H4 (cell line): Measurements from ENCODE around the gene REX1BD. TPM values are rescaled to one million over a fixed set of nuclear protein-coding genes. Genes with fewer than 3 reads are reported as not detected.
A peak's percentile ranks its signal among the peaks of the same experiment; 100 is the strongest.
"Not testable (repeated sequence)": the region's sequence is repeated elsewhere in the genome, so short reads cannot be mapped to it uniquely, and the experiment has no call there.

ENCODE experiments used
- DNase-seq: peaks from one replicate; pipeline ENCODE4 v3.0.0-alpha.2; 2015; ENCODE audit warnings: low spot score
- total RNA-seq: library from RNA; depleted of rRNA; stranded (reverse); fragments of >200 nt; shearing (Covaris generic); gene quantifications from 2 replicates; pipeline ENCODE4 v1.2.3, GENCODE V29; 2014; rRNA removed

Gene REX1BD
- 107 and 159 TPM in 2 replicates for total RNA-seq

DNA sequence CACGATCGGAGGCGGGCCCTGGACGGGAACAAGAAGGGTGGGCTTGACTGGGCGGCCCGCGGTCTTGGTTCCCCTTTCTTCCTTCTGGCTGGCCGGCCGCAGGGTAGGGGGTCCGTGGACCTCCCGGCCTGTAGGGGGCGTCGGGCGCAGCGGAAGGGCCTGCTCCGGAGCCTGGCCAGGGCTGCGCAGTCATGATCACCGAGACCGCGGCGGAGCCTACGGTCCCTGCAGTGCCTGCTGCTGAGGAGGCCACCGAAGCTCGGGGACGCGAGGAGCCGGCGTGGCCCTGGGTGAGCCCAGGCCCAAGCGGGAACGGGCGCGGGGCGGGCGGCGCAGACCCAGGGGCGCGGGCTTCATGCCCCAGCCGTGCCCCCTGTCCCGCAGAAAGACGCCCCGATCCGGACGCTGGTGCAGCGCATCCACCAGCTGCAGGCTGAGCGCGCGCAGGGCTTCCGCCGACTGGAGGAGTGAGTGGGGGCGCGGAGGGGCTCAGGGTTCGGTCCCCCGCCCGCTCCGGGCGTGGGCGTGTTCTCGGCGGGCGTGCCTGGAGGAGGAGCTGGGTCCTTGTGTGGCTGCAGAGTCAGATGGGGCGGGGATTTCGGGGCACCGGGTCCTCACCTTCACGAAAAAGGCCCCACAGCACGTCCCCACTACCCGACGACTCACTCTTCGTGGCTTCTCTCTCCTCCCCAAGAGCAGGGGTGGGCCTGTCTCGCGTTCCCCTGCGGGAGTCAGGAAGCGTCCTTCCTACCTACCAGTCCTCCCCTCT is at the start of gene REX1BD:
Gene REX1BD (plus strand): TSS at position 188 of the 769 bp plus-strand sequence. CDS start 4 bp downstream, at position 192.
- peak; percentile 81 for DNase-seq

DNA sequence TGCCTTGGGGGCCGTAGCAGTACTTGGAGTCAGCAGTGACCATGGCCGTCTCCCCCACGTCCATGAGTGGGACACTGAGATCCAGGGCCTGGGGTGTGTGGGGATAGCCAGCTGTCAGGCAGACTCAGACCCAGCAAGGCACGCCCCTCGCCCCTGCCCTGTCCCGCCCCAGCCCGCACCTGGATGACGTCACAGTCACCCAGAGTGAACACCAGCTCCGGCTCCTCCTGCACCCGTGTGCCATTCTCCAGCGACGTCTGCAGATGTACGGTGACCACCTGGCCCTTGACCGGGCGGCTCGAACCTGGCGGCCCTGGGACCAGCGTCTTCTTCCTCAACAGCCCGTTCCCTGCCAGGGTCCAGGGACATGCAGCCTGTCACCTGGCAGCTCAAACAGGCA is 49.2 kb upstream of the REX1BD start:
- DNase-seq, result no peak

DNA sequence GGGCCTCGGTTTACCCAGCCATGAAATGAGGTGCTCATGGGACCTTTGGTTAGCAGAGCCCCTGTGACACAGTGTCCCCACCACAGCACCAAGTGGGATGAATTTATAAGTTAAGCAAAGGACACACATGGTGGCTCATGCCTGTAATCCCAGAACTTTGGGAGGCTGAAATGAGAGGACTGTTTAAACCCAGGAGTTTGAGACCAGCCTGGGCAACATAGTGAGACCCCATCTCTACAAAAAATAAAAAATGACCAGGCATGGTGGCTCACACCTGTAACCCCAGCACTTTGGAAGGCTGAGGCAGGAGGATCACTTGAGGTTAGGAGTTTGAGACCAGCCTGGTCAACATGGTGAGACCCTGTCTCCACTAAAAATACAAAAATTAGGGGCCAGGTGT is 48.4 kb upstream of the REX1BD start:
- DNase-seq, result not testable (repeated sequence)

DNA sequence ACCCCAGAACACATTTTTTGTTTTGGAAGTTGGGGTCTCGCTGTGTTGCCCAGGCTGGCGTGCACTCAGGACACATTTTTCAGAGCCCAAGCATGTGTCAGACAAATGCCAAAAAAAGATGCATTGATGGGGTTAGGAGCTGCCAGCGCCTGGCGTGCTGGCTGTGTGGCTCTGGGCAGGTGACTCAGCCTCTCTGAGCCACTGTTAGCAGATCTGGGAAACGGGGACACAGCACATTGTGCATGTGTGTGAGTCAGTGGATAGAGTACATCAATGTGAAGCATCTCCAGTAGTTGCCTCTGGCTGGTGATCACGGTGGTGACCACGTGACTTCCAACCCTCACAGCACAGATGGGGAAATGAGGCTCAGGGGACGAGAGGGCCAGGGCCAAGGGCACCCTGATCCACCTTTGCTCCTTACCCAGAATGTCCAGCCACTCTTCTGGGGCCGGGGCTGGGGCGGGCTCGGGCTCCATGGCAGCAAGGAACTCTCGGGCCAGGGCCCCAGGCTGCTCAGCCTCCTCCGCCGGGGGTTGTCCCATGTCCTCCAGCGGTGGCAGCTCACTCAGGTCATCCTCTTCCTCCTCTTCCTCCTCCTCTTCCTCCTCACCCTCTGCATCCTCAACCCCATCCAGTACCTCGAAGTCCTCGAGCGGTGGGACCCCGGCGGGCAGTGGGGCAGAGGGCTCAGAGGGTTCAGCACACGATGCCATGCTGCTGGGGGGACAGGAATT is 47.2 kb upstream of the REX1BD start:
- no peak for DNase-seq

DNA sequence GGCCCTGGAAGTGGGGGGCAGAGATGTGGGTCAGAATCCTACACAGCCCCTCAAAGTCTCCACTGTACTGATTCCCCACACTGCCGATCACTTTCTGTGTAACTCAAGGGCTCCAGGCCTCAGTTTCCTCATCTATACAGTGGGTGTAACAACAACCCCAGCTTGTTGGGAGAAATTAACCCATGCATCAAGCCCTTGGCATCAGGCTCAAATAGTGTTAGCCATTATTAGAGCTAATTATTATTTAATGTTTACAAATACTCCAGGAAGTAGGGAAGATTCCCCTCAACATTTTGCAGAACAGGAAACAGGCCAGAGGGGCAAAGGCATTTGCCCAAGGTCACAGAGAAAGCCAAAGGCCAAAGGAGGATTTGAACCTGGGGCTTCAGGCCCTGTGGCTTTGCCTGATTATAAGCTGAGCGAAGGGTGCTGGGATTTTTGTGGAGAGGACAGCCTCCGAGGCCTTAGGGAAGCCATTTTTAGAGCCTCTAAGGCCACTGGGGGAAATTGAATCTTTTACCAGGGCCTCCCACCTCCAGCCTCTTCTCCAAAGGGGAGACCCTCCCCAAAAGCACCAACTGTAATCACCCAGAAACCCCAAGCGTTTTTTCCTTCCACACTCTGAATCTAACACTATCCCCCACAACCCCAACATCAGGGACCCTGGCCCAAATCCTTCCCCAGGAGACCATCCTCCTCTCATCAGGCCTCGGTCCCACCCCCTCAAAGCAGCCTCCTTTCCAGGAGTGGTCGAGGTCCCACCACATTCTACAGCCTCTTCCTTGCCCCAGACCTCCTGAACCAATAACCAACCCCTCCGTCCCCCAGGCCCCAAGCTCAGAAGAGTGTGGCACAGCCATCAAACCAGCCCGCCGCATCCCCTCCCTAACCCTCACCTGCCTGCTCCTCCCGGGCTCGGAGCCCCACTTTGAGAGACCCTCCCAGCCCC is 46.3 kb upstream of the REX1BD start:
- DNase-seq, result no peak

DNA sequence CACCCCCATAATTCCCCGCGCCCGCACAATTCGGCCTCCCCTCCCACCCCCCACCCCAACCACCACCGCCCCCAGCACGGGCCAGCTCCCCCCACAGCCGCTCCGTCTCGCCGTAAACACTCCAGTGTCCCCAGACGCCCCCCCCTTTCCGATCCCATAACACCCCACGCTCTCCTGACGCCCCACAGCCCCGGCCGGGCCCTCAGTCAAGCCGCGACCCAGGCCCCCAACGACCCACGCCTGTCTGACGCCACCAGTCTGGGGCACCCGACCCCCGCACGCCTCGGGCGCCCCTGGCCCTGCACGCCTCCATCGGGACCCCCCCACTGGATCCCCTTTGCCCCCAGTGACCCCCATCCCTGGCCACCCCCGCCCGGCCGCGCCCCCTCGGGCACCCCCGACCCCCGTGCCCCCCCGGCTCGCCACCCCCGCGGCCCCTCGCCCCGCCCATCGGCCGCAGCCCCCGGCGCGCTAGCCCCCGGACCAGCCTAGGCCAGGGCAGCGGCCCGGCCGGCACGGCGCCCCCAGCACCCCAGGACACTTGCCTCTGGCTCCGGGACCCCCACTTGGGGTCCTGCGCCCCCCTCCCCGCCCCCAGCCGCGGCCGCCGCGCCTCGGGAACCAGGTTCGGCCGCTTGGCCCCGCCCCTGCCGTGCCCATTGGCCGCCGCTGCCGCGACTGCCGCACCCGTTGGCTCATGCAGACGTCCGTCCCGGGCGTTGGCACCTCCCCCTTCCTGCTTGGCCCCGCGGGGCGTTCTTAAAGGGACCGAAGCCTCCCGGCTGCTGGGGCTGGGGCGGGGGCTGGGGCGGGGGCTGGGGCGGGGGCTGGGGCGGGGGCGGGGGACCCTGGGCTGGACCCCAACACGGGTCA is 45.4 kb upstream of the REX1BD start, which contains the start of gene FKBP8:
Gene FKBP8 (minus strand): TSS at position 633 of the 873 bp plus-strand sequence. CDS start 1,603 bp downstream, outside the sequence.
- peak; percentile 87 for DNase-seq

DNA sequence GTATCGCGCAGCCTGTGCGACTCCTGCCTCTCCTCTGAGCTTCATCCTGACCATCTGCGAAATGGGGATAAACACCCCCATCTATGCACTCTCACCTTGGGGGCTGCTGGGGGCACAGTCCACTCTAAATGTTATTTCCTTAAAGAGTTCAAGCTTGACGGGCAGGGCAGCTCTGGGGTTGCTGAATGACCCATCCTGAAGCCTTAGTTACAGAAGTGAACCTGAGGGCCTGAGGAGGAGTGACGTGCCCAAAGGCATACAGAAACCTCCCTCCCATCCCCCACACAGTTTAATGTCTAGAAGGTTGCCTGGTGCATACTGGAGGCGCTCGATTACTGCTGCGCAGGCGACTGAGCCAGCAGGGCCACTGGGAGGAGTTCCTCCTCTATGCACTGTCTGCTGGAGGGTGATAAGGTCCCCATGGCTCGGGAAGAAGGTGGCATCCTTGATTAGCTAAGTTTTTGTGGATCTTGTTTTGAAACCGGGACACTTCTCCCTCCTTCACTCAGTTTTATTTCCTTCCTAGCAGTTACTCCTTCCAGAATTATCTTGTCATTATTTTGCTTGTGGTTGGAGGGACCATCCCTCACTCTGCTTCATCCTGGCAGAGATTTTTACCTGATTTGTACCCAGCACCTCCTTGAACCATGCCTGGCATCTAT is 44.7 kb upstream of the REX1BD start:
- peak; percentile 56 for DNase-seq

DNA sequence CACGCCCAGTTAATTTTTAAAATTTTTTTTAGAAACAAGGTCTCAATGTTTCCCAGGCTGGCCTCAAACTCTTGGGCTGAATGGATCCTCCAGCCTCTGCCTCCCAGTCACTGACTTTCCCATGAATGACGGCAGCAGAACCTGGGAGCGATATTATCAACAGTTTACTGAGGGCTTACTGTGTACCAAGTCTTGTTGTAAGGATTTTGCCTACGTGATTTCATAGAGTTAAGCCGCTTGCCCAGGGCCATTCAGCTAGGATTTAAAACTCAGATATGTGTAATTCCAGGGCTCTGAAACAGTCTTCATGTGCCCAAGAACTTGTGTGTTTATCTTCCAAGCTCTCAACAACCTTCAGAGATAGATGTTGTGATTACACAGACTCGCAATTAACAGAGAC is 37.0 kb upstream of the REX1BD start:
- no peak for DNase-seq

DNA sequence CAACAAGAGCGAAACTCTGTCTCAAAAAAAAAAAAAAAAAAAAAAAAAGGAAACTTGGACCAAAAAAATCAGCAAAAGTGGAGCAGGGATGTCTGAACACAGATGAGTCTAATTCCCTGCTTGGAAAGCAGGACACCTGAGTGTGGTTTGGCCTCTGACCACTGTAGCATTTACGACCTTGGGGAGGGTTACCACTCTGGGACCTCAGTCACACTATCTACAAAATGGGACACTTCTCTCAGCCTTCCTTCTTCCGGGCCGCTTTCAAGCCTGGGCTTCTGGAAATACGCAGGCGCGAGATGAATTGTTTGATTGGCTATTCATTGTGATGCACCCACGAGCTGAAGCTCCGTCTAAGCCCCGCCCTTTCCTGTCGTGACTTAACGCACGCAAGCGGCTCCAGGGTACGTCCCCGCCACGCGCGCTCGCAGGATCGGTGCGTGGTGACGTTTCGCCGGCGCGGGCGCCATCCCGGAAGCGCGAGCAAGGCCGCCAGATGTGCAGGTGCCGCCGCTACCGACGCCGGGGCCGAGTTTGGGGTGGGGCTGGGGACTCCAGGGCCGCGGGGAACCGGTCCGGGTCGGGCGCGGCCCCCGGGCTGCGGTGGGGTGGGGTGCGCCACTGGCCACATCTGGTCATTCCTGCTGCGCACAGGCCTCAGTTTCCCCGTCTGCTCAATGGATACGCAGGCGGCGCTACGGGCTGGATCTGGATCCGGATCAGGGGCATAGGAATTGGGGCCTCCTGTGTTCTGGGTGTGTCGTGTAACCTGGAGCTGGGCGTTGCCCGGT is 31.0 kb upstream of the REX1BD start, which contains the start of gene KXD1:
Gene KXD1 (plus strand): TSS at position 460 of the 791 bp plus-strand sequence. CDS start 4,187 bp downstream, outside the sequence.
- DNase-seq, result peak; percentile 99

DNA sequence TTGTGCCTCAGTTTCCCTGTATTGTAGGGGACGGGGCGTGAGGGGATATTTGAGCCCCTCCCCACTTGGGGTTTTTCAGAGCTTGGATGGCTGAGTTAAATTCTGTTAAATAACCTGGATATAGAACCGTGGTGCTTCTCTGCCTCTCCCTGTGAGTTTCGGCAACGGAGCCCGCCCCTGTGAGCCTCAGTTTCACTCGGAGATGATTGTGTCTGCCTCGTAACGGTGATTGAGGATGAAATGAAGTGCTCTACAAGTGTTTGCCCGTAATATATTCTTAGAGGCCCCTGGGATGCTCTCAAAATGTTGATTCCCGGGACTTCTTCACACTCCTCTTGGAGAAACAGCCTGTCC is 30.4 kb upstream of the REX1BD start:
- no peak for DNase-seq

DNA sequence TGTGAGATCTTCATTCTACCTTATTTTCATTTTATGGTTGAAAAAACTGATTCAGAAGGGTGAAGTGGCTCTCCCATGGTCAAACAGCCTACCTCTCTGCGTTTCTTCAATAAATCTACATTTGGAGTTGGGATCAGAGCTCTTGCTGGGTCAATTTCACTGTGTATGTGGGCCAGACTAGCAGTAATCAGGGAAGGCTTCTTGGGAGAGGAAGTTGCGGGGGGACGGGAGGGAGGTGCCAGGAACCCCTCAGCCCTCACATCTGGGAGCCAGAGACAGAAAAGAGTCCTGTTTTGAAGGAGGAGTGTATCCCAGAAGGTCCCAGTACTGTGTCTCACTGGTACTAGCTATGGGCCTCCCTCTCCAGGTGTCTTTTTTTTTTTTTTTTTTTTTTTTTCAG is 30.0 kb upstream of the REX1BD start:
- DNase-seq, result no peak

DNA sequence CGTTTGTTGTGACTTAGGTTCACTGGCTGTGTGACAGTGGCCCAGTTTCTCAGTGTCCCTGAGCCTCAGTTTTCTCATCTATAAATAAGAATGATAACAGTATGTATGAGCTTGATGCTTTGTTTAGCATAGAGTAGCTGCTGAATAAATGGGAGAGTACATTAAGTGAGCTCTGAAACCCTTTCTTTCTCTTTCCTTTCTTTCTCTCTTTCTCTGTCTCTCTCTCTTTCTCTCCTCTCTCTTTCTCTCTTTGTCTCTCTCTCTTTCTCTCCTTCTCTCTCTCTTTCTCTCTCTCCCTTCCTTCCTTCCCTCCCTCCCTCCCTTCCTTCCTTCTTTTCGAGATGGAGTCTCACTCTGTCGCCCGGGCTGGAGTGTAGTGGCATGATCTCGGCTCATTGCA is 28.9 kb upstream of the REX1BD start:
- DNase-seq, result no peak

DNA sequence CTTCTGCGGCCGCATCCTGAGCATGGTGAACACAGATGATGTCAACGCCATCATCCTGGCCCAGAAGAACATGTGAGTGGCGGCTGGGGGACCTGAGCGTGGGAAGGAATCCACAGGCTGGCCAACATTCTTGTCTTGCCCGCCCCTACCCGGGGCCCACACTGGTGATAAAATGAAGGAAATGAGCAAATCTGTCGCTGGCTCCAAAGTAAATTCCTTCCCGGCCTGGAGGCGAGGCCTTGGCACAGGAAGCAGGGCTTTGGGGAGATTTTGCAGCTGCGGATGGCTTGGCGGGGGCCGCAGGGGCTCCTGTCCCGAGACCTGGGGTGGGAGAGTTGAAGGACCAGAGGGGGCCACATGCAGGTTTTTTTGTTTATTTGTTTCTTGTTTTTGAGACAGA is 26.5 kb upstream of the REX1BD start:
- no peak for DNase-seq

DNA sequence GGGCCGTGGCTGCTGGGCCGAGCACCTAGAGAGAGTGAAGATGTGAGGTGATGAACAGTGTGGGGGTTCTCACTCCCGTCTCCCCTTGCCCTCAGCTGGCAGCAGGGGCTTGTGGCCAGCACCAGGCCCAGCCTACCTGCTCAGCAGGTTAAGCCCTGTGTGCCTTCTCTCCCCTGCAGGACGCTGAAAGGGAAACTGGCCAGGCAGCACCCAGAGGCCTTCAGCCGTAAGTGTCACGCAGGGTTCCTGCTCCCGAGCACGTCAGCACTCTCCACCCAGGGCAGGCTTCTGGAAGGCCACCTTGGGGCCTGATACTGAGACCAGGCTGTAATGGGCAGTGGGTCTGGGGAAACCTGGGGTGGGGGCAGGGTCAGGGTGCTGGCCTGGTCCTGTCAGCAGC is 21.6 kb upstream of the REX1BD start:
- DNase-seq, result no peak

DNA sequence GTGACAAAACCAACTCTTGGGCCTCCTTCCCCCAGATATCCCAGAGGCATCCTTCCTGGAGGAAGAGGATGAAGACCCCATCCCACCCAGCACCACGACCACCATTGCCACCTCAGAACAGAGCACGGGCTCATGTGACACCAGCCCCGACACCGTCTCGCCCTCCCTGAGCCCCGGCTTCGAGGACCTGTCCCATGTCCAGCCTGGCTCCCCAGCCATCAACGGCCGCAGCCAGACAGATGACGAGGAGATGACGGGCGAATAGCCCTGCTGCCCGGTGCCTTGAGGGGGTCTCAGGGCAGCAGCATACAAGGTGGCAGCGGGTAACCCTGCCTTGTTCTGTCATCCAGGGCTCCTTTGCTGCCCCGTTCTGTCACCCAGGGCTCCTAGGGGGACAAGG is 20.2 kb upstream of the REX1BD start:
- DNase-seq, result no peak

DNA sequence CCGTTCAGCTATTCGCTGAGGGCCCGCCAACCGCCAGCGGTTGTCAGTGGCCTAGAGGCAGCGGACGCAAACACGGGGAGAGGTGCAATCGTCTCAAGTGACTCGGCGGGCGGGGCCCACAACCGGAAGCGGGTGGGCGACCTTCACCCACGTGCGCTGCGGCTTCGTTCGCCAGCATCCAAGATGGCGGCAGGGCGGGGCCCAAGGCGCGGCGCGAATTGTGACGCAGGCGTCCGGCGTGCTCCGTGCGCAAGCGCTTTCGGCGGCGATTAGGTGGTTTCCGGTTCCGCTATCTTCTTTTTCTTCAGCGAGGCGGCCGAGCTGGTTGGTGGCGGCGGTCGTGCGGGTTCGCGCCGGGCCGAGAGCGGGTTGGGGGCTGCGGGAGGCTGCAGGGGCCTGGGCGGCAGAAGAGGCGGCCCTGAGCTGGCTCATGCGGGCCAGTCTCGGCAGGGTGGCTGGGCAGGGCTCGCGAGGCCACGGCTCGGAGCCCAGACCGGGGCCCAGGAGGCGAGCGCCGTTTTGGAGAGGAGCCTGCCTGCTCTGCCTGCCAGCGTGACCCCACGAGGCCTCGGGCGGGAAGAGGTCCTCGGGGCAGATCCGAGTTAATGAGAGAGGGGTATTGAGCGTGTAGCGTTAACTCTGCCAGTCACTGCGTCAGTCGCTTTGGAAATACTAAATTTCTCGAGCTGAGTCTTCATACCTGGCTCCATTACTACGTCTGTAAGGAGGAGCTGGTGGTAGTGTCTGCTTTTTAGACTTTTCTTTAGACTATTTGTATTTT is 16.8 kb upstream of the REX1BD start, which contains the start of gene UBA52:
Gene UBA52 (plus strand): TSS at position 294 of the 781 bp plus-strand sequence. CDS start 1,444 bp downstream, outside the sequence.
- DNase-seq, result peak; percentile 97

DNA sequence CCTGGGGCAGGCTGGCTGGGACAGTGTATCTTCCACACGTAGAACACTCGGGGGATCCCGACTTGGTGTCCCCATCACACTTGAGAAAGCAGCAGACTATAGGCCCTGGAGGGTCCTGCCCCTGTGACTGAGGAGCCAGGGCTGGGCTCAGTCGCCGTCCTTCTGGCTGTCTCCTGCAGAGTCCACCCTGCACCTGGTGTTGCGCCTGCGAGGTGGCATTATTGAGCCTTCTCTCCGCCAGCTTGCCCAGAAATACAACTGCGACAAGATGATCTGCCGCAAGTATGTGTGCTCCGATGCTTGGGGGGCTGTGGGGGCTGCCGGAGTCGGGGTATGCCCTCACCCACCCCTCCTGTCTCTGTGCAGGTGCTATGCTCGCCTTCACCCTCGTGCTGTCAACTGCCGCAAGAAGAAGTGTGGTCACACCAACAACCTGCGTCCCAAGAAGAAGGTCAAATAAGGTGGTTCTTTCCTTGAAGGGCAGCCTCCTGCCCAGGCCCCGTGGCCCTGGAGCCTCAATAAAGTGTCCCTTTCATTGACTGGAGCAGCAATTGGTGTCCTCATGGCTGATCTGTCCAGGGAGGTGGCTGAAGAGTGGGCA is 13.8 kb upstream of the REX1BD start:
- DNase-seq, result no peak

DNA sequence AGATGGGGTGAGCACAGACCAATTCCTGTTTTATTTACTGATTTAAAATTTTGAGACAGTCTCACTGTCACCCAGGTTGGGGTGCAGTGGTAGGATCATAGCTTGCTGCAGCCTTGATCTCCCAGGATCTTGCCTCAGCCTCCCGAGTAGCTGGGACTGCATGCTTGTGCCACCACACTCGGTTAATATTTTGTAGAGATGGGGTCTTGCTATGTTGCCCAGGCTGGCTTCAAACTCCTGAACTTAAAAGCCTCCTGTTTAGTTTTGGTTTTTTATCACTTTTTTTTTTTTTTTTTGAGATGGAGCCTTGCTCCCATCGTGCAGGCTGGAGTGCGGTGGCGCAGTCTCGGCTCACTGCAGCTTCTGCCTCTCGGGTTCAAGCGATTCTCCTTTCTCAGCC is 12.2 kb upstream of the REX1BD start:
- DNase-seq, result no peak
